H1 (cell line): ENCODE results near the gene RAET1G. TPM values are rescaled to one million over a fixed set of nuclear protein-coding genes. Genes with fewer than 3 reads are reported as not detected.

Experiments
- ATF2 ChIP-seq: IDR thresholded peaks from 2 replicates; pipeline ENCODE4 v1.6.1; 2012; ENCODE audit warnings: low read length, inconsistent platforms
- NANOG ChIP-seq: IDR thresholded peaks from 2 replicates; pipeline ENCODE4 v1.6.1; 2011; ENCODE audit warnings: low read length, low read depth, mild to moderate bottlenecking, inconsistent platforms; ENCODE audit not compliant: insufficient read depth, poor library complexity, severe bottlenecking
- RFX5 ChIP-seq: IDR thresholded peaks from 2 replicates; pipeline ENCODE4 v1.6.1; 2011; ENCODE audit warnings: low read depth, low read length, improper control_type of control experiment, borderline replicate concordance
- SRF ChIP-seq: IDR thresholded peaks from 2 replicates; pipeline ENCODE4 v1.6.1; 2011; ENCODE audit warnings: mild to moderate bottlenecking, low read depth, low read length, moderate library complexity
- polyA plus RNA-seq, 7 experiments: library from polyadenylated mRNA; depleted of rRNA in 3 of 7; stranded (reverse) in 5 of 7; unstranded in 2 of 7; fragments of >200 nt in 5 of 7; fragments of 200-250 nt in 2 of 7; gene quantifications; 1 replicate in 5 of 7; 2 replicates in 1 of 7; 4 replicates in 1 of 7; pipeline versions ENCODE4 v1.2.1 to v1.2.3, GENCODE V29; 2011 to 2013; ENCODE audit warnings: missing spikeins in 2 of 7, mixed read lengths in 2 of 7
- total RNA-seq: library from RNA; stranded (reverse); fragmentation: NEBNext Ultra II Directional; extraction: Animal tissue kit (Norgen Biotek cat#: 25700); gene quantifications from 2 replicates; pipeline ENCODE4 v1.2.1, GENCODE V29; 2021

RAET1G gene
- total and polyA plus RNA-seq, 2 of the 8 experiments (the other 6 are each of a cell fraction or from before 2014, with no cell fraction given), result 0.08 TPM; not detected in 1

DNA sequence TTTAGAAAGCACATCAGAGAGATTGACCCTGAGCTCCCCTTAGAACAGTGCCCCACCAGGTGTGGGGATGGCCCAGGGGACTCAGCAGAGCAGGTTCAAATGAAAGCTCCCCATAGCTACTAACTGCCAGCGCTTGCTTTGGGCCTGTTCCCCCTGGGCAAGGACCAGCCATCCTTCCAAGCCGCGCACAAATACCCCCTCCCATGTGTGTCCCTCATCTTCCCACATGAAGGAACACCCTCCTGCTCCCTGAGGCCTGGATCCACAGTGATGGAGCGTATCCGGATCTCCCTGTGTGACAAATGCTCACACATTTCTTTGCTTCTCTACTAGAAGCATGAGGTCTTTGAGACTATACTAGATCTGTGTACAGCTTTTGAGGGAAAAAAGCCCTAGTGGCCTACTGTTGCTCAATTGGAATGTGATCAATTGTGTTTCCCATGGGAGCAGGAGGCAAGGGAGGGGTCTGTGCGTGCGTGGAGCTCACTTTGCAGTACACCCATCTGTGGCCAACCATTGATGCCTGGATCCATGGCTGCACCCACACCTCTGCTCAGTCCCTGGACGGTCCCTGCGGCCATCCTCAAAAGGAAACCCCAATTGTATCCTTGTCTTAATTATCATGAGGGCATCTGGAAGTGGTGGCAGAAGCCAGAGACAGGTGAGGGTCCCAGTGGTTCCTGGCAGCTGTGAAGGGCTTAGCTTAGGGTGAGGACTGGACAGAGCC, 1.4 kb upstream of the RAET1G start (continued):
- TF ChIP-seq ATF2 (no peak), SRF (no peak), RFX5 (no peak), NANOG (no peak)
